CD4-positive, alpha-beta T cell treated with Interleukin-6 for 4 hours (primary cell): ENCODE results near the gene ACOT4.
"Not testable (repeated sequence)": the region's sequence is repeated elsewhere in the genome, so short reads cannot be mapped to it uniquely, and the experiment has no call there.

Source experiments
- DNase-seq: peaks from one replicate; pipeline ENCODE4 v3.0.0-alpha.2; 2020; ENCODE audit warnings: mixed read lengths

Gene ACOT4

GRCh38 chr14:73582102-73582979 lies 9.3 kb upstream of the ACOT4 start:
- DNase-seq: not testable (repeated sequence)

- no peak for DNase-seq
Observed at GRCh38 chr14:73588695-73589094, 3.0 kb upstream of the ACOT4 start.

GRCh38 chr14:73589116-73589515 lies 2.6 kb upstream of the ACOT4 start:
- DNase-seq: no peak

- not testable (repeated sequence) for DNase-seq
Observed at GRCh38 chr14:73590673-73591004, 1.0 kb upstream of the ACOT4 start.

- no peak for DNase-seq
Observed at GRCh38 chr14:73594491-73594890, 2.8 kb downstream of the ACOT4 start.

- no peak for DNase-seq
Observed at GRCh38 chr14:73599499-73599898, 7.8 kb downstream of the ACOT4 start.

GRCh38 chr14:73602994-73603393 lies 11.3 kb downstream of the ACOT4 start:
- no peak for DNase-seq

GRCh38 chr14:73606271-73606670 lies 14.6 kb downstream of the ACOT4 start:
- DNase-seq: no peak

GRCh38 chr14:73607241-73607640 lies 15.6 kb downstream of the ACOT4 start:
- no peak for DNase-seq

GRCh38 chr14:73610687-73611086 lies 19.0 kb downstream of the ACOT4 start:
- DNase-seq: no peak

- DNase-seq: peak; percentile 77
Observed at GRCh38 chr14:73612339-73613045, 20.8 kb downstream of the ACOT4 start, which contains the start of gene ACOT6. ACOT6 (plus strand) TSS chr14:73612517; CDS start chr14:73612572, 55 bp downstream.

GRCh38 chr14:73613046-73613383 lies 21.3 kb downstream of the ACOT4 start:
- no peak for DNase-seq

GRCh38 chr14:73613419-73613963 lies 21.8 kb downstream of the ACOT4 start:
- DNase-seq: no peak

- no peak for DNase-seq
Observed at GRCh38 chr14:73616831-73617230, 25.2 kb downstream of the ACOT4 start.

- no peak for DNase-seq
Observed at GRCh38 chr14:73619524-73619923, 27.9 kb downstream of the ACOT4 start.

GRCh38 chr14:73620268-73620667 lies 28.6 kb downstream of the ACOT4 start:
- DNase-seq: no peak

GRCh38 chr14:73623504-73624054 lies 31.9 kb downstream of the ACOT4 start:
- DNase-seq: no peak

- no peak for DNase-seq
Observed at GRCh38 chr14:73625706-73626105, 34.0 kb downstream of the ACOT4 start.

- no peak for DNase-seq
Observed at GRCh38 chr14:73627151-73627558, 35.5 kb downstream of the ACOT4 start.

GRCh38 chr14:73630009-73630780 lies 38.5 kb downstream of the ACOT4 start:
- DNase-seq: no peak

GRCh38 chr14:73633116-73634010 lies 41.7 kb downstream of the ACOT4 start:
- DNase-seq: peak; percentile 70
